Measurements from ENCODE around the gene LMOD2. TPM values are rescaled to one million over a fixed set of nuclear protein-coding genes. Genes with fewer than 3 reads are reported as not detected.
A peak's percentile ranks its signal among the peaks of the same experiment; 100 is the strongest.

Gene LMOD2
- total RNA-seq, 1 experiment from 2014 or later, result not detected

DNA sequence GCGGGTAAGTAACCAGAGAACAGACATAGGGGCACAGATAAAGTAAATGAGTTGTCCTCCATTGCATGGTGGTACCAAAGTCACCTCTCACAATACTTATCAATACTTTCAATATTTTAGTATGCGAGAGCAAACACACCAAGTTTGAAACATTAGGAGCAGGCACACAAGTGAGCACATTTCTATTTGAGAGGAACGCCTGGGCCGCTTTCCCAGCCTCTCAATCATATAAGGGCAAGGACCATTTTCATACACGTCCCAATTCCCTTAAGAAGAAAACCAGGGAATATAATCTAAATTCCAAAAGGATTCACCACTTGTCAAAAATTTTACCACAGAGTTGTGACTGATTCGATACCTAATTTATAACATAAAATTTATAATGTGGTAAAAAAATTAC lies 7.5 kb downstream of the LMOD2 start:
- Histone ChIP-seq H3K4me2 (ENCODE audit: low read length) (no peak overlapping the region), H3F3A (ENCODE audit: low read length, unreplicated experiment) (no peaks in the 10 kb centered on the region), H3K9ac (ENCODE audit: low read length) (no peak overlapping the region), H3K9me3 (ENCODE audit: low read length) (no peaks in the 10 kb centered on the region), H3K4me3 (ENCODE audit: low read length) (no peak overlapping the region), H3K9me2 (replicated peaks; ENCODE audit: low read length) (no peaks in the 10 kb centered on the region), H3K27ac (ENCODE audit: low read length) (no peak overlapping the region), H3K36me3 (ENCODE audit: low read depth, low read length) (no peaks in the 10 kb centered on the region), H3K79me2 (ENCODE audit: low read length) (no peaks in the 10 kb centered on the region), H4K20me1 (ENCODE audit: low read length) (no peaks in the 10 kb centered on the region), H2AFZ (ENCODE audit: low read length) (no peak overlapping the region), H3K27me3 (ENCODE audit: low read length) (no peaks in the 10 kb centered on the region), H3K4me1 (ENCODE audit: insufficient read depth, low read length) (peaks cover 9% of the 10 kb centered on the region)
- CTCF ChIA-PET, result no interaction called here
- POLR2A ChIA-PET (ENCODE audit: unreplicated experiment), result no interaction called here
- intact Hi-C loops (cut with micrococcal nuclease), result no loop called here
- TF ChIP-seq EZH2 (IDR thresholded peaks at IDR 0.05; ENCODE audit: low read length, unreplicated experiment) (no peak), EZH2phosphoT487 (IDR thresholded peaks at IDR 0.05; ENCODE audit: borderline replicate concordance, low read length) (no peak), CTCF (conservative IDR thresholded peaks at IDR 0.05; ENCODE audit: low read depth, low read length) (no peak)
- BruUV-seq (replicated peaks), result no TSS peak
- DNase-seq (no peak), ATAC-seq (no peak)

DNA sequence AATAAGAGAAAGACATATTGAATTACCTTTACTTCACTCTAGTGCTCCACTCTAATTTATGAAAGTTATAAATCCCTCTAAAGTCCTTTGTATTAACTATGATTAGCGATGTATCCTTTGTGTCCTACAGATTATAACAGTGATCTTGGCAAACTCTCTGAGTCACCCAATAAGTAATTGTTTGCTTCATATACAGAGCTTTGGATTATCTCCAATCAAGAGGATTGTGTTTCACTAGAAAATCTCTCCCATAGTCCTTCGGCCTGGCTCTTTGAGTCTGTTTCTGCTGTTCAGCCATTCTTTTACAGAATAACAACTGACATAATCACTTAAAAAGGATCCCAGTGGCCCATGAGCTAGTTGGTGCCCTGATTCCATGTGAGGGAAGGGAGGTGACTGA lies 9.5 kb downstream of the LMOD2 start:
- DNase-seq, result peak; percentile 56
- H3K27ac ChIP-seq (ENCODE audit: low read length), result no peak overlapping the region
- no peak overlapping the region for H3K4me3 ChIP-seq (ENCODE audit: low read length)
- H3K27me3 ChIP-seq (ENCODE audit: low read length), result no peaks in the 10 kb centered on the region
- no peaks in the 10 kb centered on the region for H3K36me3 ChIP-seq (ENCODE audit: low read depth, low read length)
- CTCF ChIA-PET, result no interaction called here
- no peaks in the 10 kb centered on the region for H3K9me2 ChIP-seq (replicated peaks; ENCODE audit: low read length)
- POLR2A ChIA-PET (ENCODE audit: unreplicated experiment), result interaction anchor here (0.6 kb wide), 1 partner anchor 119 kb away, joined by 3 read pairs; no protein-coding TSS in a partner anchor
- no peaks in the 10 kb centered on the region for H3K79me2 ChIP-seq (ENCODE audit: low read length)
- H2AFZ ChIP-seq (ENCODE audit: low read length), result no peak overlapping the region
- ATAC-seq, result peak; percentile 81
- BruUV-seq (replicated peaks), result no TSS peak
- no peaks in the 10 kb centered on the region for H3F3A ChIP-seq (ENCODE audit: low read length, unreplicated experiment)
- peak overlapping the region; percentile 12; the same call in 1 of the 2 replicates for H3K4me2 ChIP-seq (ENCODE audit: low read length)
- H3K9me3 ChIP-seq (ENCODE audit: low read length), result no peaks in the 10 kb centered on the region
- TF ChIP-seq EZH2phosphoT487 (IDR thresholded peaks at IDR 0.05; ENCODE audit: borderline replicate concordance, low read length) (no peak), CTCF (conservative IDR thresholded peaks at IDR 0.05; ENCODE audit: low read depth, low read length) (no peak), EZH2 (IDR thresholded peaks at IDR 0.05; ENCODE audit: low read length, unreplicated experiment) (no peak)
- no peak overlapping the region for H3K9ac ChIP-seq (ENCODE audit: low read length)
- intact Hi-C loops (cut with micrococcal nuclease), result loop anchor here (1.0 kb wide), 1 partner anchor 30 kb away; no protein-coding TSS in a partner anchor
- H4K20me1 ChIP-seq (ENCODE audit: low read length), result no peaks in the 10 kb centered on the region
- peaks cover 9% of the 10 kb centered on the region for H3K4me1 ChIP-seq (ENCODE audit: insufficient read depth, low read length)

- Histone ChIP-seq H3K4me1 (ENCODE audit: insufficient read depth, low read length) (peaks cover 9% of the 10 kb centered on the region), H3K9me2 (replicated peaks; ENCODE audit: low read length) (no peaks in the 10 kb centered on the region), H3K27me3 (ENCODE audit: low read length) (no peaks in the 10 kb centered on the region), H3K4me3 (ENCODE audit: low read length) (no peak overlapping the region), H3K36me3 (ENCODE audit: low read depth, low read length) (no peaks in the 10 kb centered on the region), H3K27ac (ENCODE audit: low read length) (no peak overlapping the region), H3K9ac (ENCODE audit: low read length) (no peak overlapping the region), H3K4me2 (ENCODE audit: low read length) (no peak overlapping the region), H4K20me1 (ENCODE audit: low read length) (no peaks in the 10 kb centered on the region), H3K79me2 (ENCODE audit: low read length) (no peaks in the 10 kb centered on the region), H2AFZ (ENCODE audit: low read length) (no peak overlapping the region), H3K9me3 (ENCODE audit: low read length) (no peaks in the 10 kb centered on the region), H3F3A (ENCODE audit: low read length, unreplicated experiment) (no peaks in the 10 kb centered on the region)
- DNase-seq (no peak), ATAC-seq (no peak; the same call in 1 of the 2 replicates)
- intact Hi-C loops (cut with micrococcal nuclease), result loop anchor here (1.0 kb wide), 1 partner anchor 31 kb away; no protein-coding TSS in a partner anchor
- TF ChIP-seq EZH2 (IDR thresholded peaks at IDR 0.05; ENCODE audit: low read length, unreplicated experiment) (no peak), CTCF (conservative IDR thresholded peaks at IDR 0.05; ENCODE audit: low read depth, low read length) (no peak), EZH2phosphoT487 (IDR thresholded peaks at IDR 0.05; ENCODE audit: borderline replicate concordance, low read length) (no peak)
- CTCF ChIA-PET, result interaction anchor here (0.7 kb wide), 1 partner anchor 17 kb away, joined by 3 read pairs; no protein-coding TSS in a partner anchor
- BruUV-seq (replicated peaks), result no TSS peak
- POLR2A ChIA-PET (ENCODE audit: unreplicated experiment), result no interaction called here
Measured at GRCh38 chr7:123665896-123666295, 10.2 kb downstream of the LMOD2 start.
